ENCODE data around the gene SDF2L1.
"Not testable (repeated sequence)": the region's sequence is repeated elsewhere in the genome, so short reads cannot be mapped to it uniquely, and the experiment has no call there.

SDF2L1 gene

GRCh38 chr22:21603973-21604372 lies 38.1 kb upstream of the SDF2L1 start:
- no peak overlapping the region for H3K4me2 ChIP-seq (ENCODE audit: low read length)
- peak overlapping the region; percentile 21 for H3K4ac ChIP-seq (ENCODE audit: low read depth, low read length)
- no CpG with 5 or more reads among the region's 9 CpGs for WGBS (ENCODE audit: extremely low coverage, insufficient coverage, insufficient read length)
- H3K9ac ChIP-seq (ENCODE audit: low read length), result no peak overlapping the region
- H3K4me3 ChIP-seq (ENCODE audit: low read depth, low read length), result no peak overlapping the region
- peaks cover 6% of the 10 kb centered on the region for H3K79me2 ChIP-seq (ENCODE audit: control insufficient read depth, insufficient read depth, low read length, poor library complexity)
- H2BK5ac ChIP-seq (ENCODE audit: low read depth, low read length, poor library complexity), result no peak overlapping the region
- H3K36me3 ChIP-seq (ENCODE audit: control insufficient read depth in 1 of 2, insufficient read depth in 2 of 2, low read length in 2 of 2), result peaks cover 13 to 18% of the 10 kb centered on the region in 2 experiments
- no peak overlapping the region for H3K18ac ChIP-seq (ENCODE audit: low read length)
- H3K27ac ChIP-seq (ENCODE audit: low read depth, low read length), result no peak overlapping the region
- no peak overlapping the region for H2BK120ac ChIP-seq (ENCODE audit: insufficient read depth, low read length, poor library complexity)
- H3K23ac ChIP-seq (ENCODE audit: low read length), result no peak overlapping the region
- H2AFZ ChIP-seq (ENCODE audit: insufficient read depth, low read length, poor library complexity), result no peak overlapping the region
- no peak overlapping the region for H4K8ac ChIP-seq (ENCODE audit: low read depth, low read length)
- no peaks in the 10 kb centered on the region for H3K79me1 ChIP-seq (ENCODE audit: low read length)
- no peak overlapping the region for H3K14ac ChIP-seq (ENCODE audit: low read length)
- H2BK12ac ChIP-seq (ENCODE audit: low read length), result no peak overlapping the region
- no peak for DNase-seq
- H2AK5ac ChIP-seq (ENCODE audit: low read length), result no peak overlapping the region
- no peaks in the 10 kb centered on the region for H3K9me3 ChIP-seq (ENCODE audit: insufficient read depth, low read depth, low read length)
- no peak overlapping the region for H4K91ac ChIP-seq (ENCODE audit: low read depth, low read length)
- H3K4me1 ChIP-seq (ENCODE audit: control insufficient read depth in 1 of 2, insufficient read depth in 2 of 2, low read length in 2 of 2), result peaks cover 0 to 7% of the 10 kb centered on the region in 2 experiments
- H3K27me3 ChIP-seq (ENCODE audit: insufficient read depth, low read length), result no peaks in the 10 kb centered on the region
- no peak overlapping the region for H4K12ac ChIP-seq (ENCODE audit: low read depth, low read length)

GRCh38 chr22:21605887-21606564 lies 36.1 kb upstream of the SDF2L1 start:
- no peak overlapping the region for H2AFZ ChIP-seq (ENCODE audit: insufficient read depth, low read length, poor library complexity)
- peaks cover 10 to 19% of the 10 kb centered on the region in 2 experiments for H3K36me3 ChIP-seq (ENCODE audit: control insufficient read depth in 1 of 2, insufficient read depth in 2 of 2, low read length in 2 of 2)
- H2AK5ac ChIP-seq (ENCODE audit: low read length), result no peak overlapping the region
- H3K4me1 ChIP-seq (ENCODE audit: control insufficient read depth in 1 of 2, insufficient read depth in 2 of 2, low read length in 2 of 2), result peaks cover 0 to 7% of the 10 kb centered on the region in 2 experiments
- no peak overlapping the region for H2BK5ac ChIP-seq (ENCODE audit: low read depth, low read length, poor library complexity)
- no peak overlapping the region for H4K91ac ChIP-seq (ENCODE audit: low read depth, low read length)
- no peak overlapping the region for H3K27ac ChIP-seq (ENCODE audit: low read depth, low read length)
- H3K79me2 ChIP-seq (ENCODE audit: control insufficient read depth, insufficient read depth, low read length, poor library complexity), result peaks cover 3% of the 10 kb centered on the region
- H4K12ac ChIP-seq (ENCODE audit: low read depth, low read length), result no peak overlapping the region
- H3K23ac ChIP-seq (ENCODE audit: low read length), result no peak overlapping the region
- H3K4me3 ChIP-seq (ENCODE audit: low read depth, low read length), result no peak overlapping the region
- no CpG with 5 or more reads among the region's 7 CpGs for WGBS (ENCODE audit: extremely low coverage, insufficient coverage, insufficient read length)
- H3K14ac ChIP-seq (ENCODE audit: low read length), result no peak overlapping the region
- H3K9ac ChIP-seq (ENCODE audit: low read length), result no peak overlapping the region
- no peak overlapping the region for H3K4me2 ChIP-seq (ENCODE audit: low read length)
- H3K27me3 ChIP-seq (ENCODE audit: insufficient read depth, low read length), result no peaks in the 10 kb centered on the region
- no peaks in the 10 kb centered on the region for H3K79me1 ChIP-seq (ENCODE audit: low read length)
- no peak overlapping the region for H2BK12ac ChIP-seq (ENCODE audit: low read length)
- no peaks in the 10 kb centered on the region for H3K9me3 ChIP-seq (ENCODE audit: insufficient read depth, low read depth, low read length)
- no peak overlapping the region for H4K8ac ChIP-seq (ENCODE audit: low read depth, low read length)
- no peak for DNase-seq
- H3K4ac ChIP-seq (ENCODE audit: low read depth, low read length), result peak overlapping the region; percentile 26
- no peak overlapping the region for H2BK120ac ChIP-seq (ENCODE audit: insufficient read depth, low read length, poor library complexity)
- H3K18ac ChIP-seq (ENCODE audit: low read length), result no peak overlapping the region

GRCh38 chr22:21606775-21607174 lies 35.3 kb upstream of the SDF2L1 start:
- no peak overlapping the region for H3K23ac ChIP-seq (ENCODE audit: low read length)
- H3K4me3 ChIP-seq (ENCODE audit: low read depth, low read length), result no peak overlapping the region
- DNase-seq, result peak; percentile 89 to 95
- no peak overlapping the region for H3K14ac ChIP-seq (ENCODE audit: low read length)
- H3K4me1 ChIP-seq (ENCODE audit: control insufficient read depth in 1 of 2, insufficient read depth in 2 of 2, low read length in 2 of 2), result peaks cover 0 to 7% of the 10 kb centered on the region in 2 experiments
- H2BK12ac ChIP-seq (ENCODE audit: low read length), result no peak overlapping the region
- H3K79me2 ChIP-seq (ENCODE audit: control insufficient read depth, insufficient read depth, low read length, poor library complexity), result peaks cover 2% of the 10 kb centered on the region
- no CpG with 5 or more reads among the region's 8 CpGs for WGBS (ENCODE audit: extremely low coverage, insufficient coverage, insufficient read length)
- no peak overlapping the region for H4K8ac ChIP-seq (ENCODE audit: low read depth, low read length)
- H3K9ac ChIP-seq (ENCODE audit: low read length), result no peak overlapping the region
- no peak overlapping the region for H2AK5ac ChIP-seq (ENCODE audit: low read length)
- H3K4me2 ChIP-seq (ENCODE audit: low read length), result no peak overlapping the region
- H2AFZ ChIP-seq (ENCODE audit: insufficient read depth, low read length, poor library complexity), result no peak overlapping the region
- H2BK5ac ChIP-seq (ENCODE audit: low read depth, low read length, poor library complexity), result no peak overlapping the region
- H3K79me1 ChIP-seq (ENCODE audit: low read length), result no peaks in the 10 kb centered on the region
- no peak overlapping the region for H3K27ac ChIP-seq (ENCODE audit: low read depth, low read length)
- H3K4ac ChIP-seq (ENCODE audit: low read depth, low read length), result no peak overlapping the region
- H3K9me3 ChIP-seq (ENCODE audit: insufficient read depth, low read depth, low read length), result no peaks in the 10 kb centered on the region
- no peaks in the 10 kb centered on the region for H3K27me3 ChIP-seq (ENCODE audit: insufficient read depth, low read length)
- peaks cover 16 to 25% of the 10 kb centered on the region in 2 experiments for H3K36me3 ChIP-seq (ENCODE audit: control insufficient read depth in 1 of 2, insufficient read depth in 2 of 2, low read length in 2 of 2)
- H4K12ac ChIP-seq (ENCODE audit: low read depth, low read length), result no peak overlapping the region
- no peak overlapping the region for H4K91ac ChIP-seq (ENCODE audit: low read depth, low read length)
- no peak overlapping the region for H2BK120ac ChIP-seq (ENCODE audit: insufficient read depth, low read length, poor library complexity)
- H3K18ac ChIP-seq (ENCODE audit: low read length), result no peak overlapping the region

- H3K23ac ChIP-seq (ENCODE audit: low read length); H2AFZ ChIP-seq (ENCODE audit: insufficient read depth, low read length, poor library complexity); H3K79me2 ChIP-seq (ENCODE audit: control insufficient read depth, insufficient read depth, low read length, poor library complexity); H3K18ac ChIP-seq (ENCODE audit: low read length); H2AK5ac ChIP-seq (ENCODE audit: low read length); H4K91ac ChIP-seq (ENCODE audit: low read depth, low read length); H3K27ac ChIP-seq (ENCODE audit: low read depth, low read length); H2BK12ac ChIP-seq (ENCODE audit: low read length); H4K8ac ChIP-seq (ENCODE audit: low read depth, low read length); H3K9me3 ChIP-seq (ENCODE audit: insufficient read depth, low read depth, low read length); H3K4ac ChIP-seq (ENCODE audit: low read depth, low read length); DNase-seq; H3K4me3 ChIP-seq (ENCODE audit: low read depth, low read length); H3K79me1 ChIP-seq (ENCODE audit: low read length); H2BK120ac ChIP-seq (ENCODE audit: insufficient read depth, low read length, poor library complexity); H3K9ac ChIP-seq (ENCODE audit: low read length); H4K12ac ChIP-seq (ENCODE audit: low read depth, low read length); H3K4me1 ChIP-seq (ENCODE audit: control insufficient read depth in 1 of 2, insufficient read depth in 2 of 2, low read length in 2 of 2); H3K4me2 ChIP-seq (ENCODE audit: low read length); H2BK5ac ChIP-seq (ENCODE audit: low read depth, low read length, poor library complexity); H3K14ac ChIP-seq (ENCODE audit: low read length); H3K27me3 ChIP-seq (ENCODE audit: insufficient read depth, low read length): not testable (repeated sequence)
- WGBS (ENCODE audit: extremely low coverage, insufficient coverage, insufficient read length), result no CpG with 5 or more reads among the region's 11 CpGs
- H3K36me3 ChIP-seq (ENCODE audit: control insufficient read depth in 1 of 2, insufficient read depth in 2 of 2, low read length in 2 of 2), result peaks cover 25 to 32% of the 10 kb centered on the region in 2 experiments
These were observed 32.4 kb upstream of the SDF2L1 start for GRCh38 chr22:21609556-21610157.

All from trophoblast cell (in vitro differentiated cells and primary cell).